HEK293 (cell line): Measurements from ENCODE around the gene ABTB2.

ENCODE experiments used
- CTCF ChIA-PET: fragments of 350-600 bp; formaldehyde crosslinking; extraction: SDS; loops from one replicate; lab custom pipeline; 2021; ENCODE audit warnings: antibody characterized with exemption; lab: Yijun Ruan, JAX
- POLR2A ChIA-PET: fragments of 300-600 bp; formaldehyde crosslinking; extraction: SDS; loops from one replicate; lab custom pipeline; 2020; ENCODE audit warnings: antibody characterized with exemption, inconsistent platforms; lab: Yijun Ruan, JAX
- H3K27ac ChIP-seq: fragments of 200-500 bp; sonication (Bioruptor generic); 2 replicates; pipeline ENCODE4 v1.5.1; 2014; ENCODE audit warnings: low read depth, low read length, control low read depth, inconsistent platforms; ENCODE audit errors: extremely low read depth
- H3K36me3 ChIP-seq, 2 experiments: fragments of 200-500 bp in 1 of 2; sonication (Bioruptor generic) in 1 of 2; 1 replicate in 1 of 2; 2 replicates in 1 of 2; pipeline ENCODE4 v1.5.1; 2014 to 2017; ENCODE audit warnings: inconsistent platforms in 2 of 2, low read length in 2 of 2; ENCODE audit not compliant: control insufficient read depth in 2 of 2, insufficient read depth in 1 of 2
- H3K4me1 ChIP-seq: fragments of 200-500 bp; sonication (Bioruptor generic); 2 replicates; pipeline ENCODE4 v1.5.1; 2014; ENCODE audit warnings: mild to moderate bottlenecking, low read length, inconsistent platforms; ENCODE audit not compliant: control insufficient read depth, insufficient read depth
- H3K4me3 ChIP-seq: 2 replicates; pipeline ENCODE4 v1.5.1; 2011; ENCODE audit warnings: low read depth, mild to moderate bottlenecking, control low read depth, low read length, moderate library complexity
- H3K9me3 ChIP-seq: fragments of 200-500 bp; sonication (Bioruptor generic); 2 replicates; pipeline ENCODE4 v1.5.1; 2014; ENCODE audit warnings: low read depth, low read length, inconsistent platforms; ENCODE audit not compliant: control insufficient read depth, insufficient read depth
- BCL11A ChIP-seq: fragments of 450-650 bp; formaldehyde crosslinking; IDR thresholded peaks from 2 replicates; pipeline ENCODE4 v1.5.1; 2016; ENCODE audit warnings: low read depth, missing biosample characterization, missing genetic modification characterization
- EGR2 ChIP-seq: fragments of 450-650 bp; formaldehyde crosslinking; IDR thresholded peaks from 2 replicates; pipeline ENCODE4 v1.5.1; 2016; ENCODE audit warnings: low read depth, missing biosample characterization, missing genetic modification characterization
- GLIS2 ChIP-seq: fragments of 450-650 bp; formaldehyde crosslinking; IDR thresholded peaks from 2 replicates; pipeline ENCODE4 v1.5.1; 2016; ENCODE audit warnings: missing biosample characterization, missing genetic modification characterization
- HOXA7 ChIP-seq: sonication (generic); formaldehyde crosslinking; IDR thresholded peaks from 2 replicates; pipeline ENCODE4 v1.8.1; 2022; ENCODE audit warnings: missing genetic modification reagents, borderline replicate concordance
- IKZF3 ChIP-seq: fragments of 450-650 bp; IDR thresholded peaks from 2 replicates; pipeline ENCODE4 v1.5.0; 2018; ENCODE audit warnings: missing biosample characterization, mild to moderate bottlenecking, missing genetic modification characterization, moderate library complexity
- KLF16 ChIP-seq: fragments of 450-650 bp; formaldehyde crosslinking; IDR thresholded peaks from 2 replicates; pipeline ENCODE4 v1.5.1; 2017; ENCODE audit warnings: missing biosample characterization, missing genetic modification characterization
- PATZ1 ChIP-seq: fragments of 450-650 bp; formaldehyde crosslinking; IDR thresholded peaks from 2 replicates; pipeline ENCODE4 v1.5.1; 2016; ENCODE audit warnings: missing biosample characterization, missing genetic modification characterization
- PRDM10 ChIP-seq: fragments of 450-650 bp; formaldehyde crosslinking; IDR thresholded peaks from 2 replicates; pipeline ENCODE4 v1.5.1; 2016; ENCODE audit warnings: missing biosample characterization, missing genetic modification characterization
- REPIN1 ChIP-seq: fragments of 450-650 bp; formaldehyde crosslinking; IDR thresholded peaks from 2 replicates; pipeline ENCODE4 v1.5.1; 2017; ENCODE audit warnings: missing biosample characterization, missing genetic modification characterization, low read depth
- TCF7L2 ChIP-seq: IDR thresholded peaks from 2 replicates; pipeline ENCODE4 v1.6.1; 2011; ENCODE audit warnings: low read depth, mild to moderate bottlenecking, inconsistent platforms, low read length, moderate library complexity, borderline replicate concordance
- ZBTB8A ChIP-seq: fragments of 450-650 bp; formaldehyde crosslinking; IDR thresholded peaks from 2 replicates; pipeline ENCODE4 v1.5.1; 2016; ENCODE audit warnings: missing biosample characterization, missing genetic modification characterization
- ZNF138 ChIP-seq: fragments of 450-650 bp; formaldehyde crosslinking; IDR thresholded peaks from 2 replicates; pipeline ENCODE4 v1.5.1; 2016; ENCODE audit warnings: missing biosample characterization, missing genetic modification characterization, borderline replicate concordance
- ZNF148 ChIP-seq: fragments of 450-650 bp; formaldehyde crosslinking; IDR thresholded peaks from 2 replicates; pipeline ENCODE4 v1.5.0; 2017; ENCODE audit warnings: missing biosample characterization, missing genetic modification characterization, borderline replicate concordance
- ZNF221 ChIP-seq: fragments of 450-650 bp; formaldehyde crosslinking; IDR thresholded peaks from 2 replicates; pipeline ENCODE4 v1.5.1; 2017; ENCODE audit warnings: missing biosample characterization, missing genetic modification characterization, borderline replicate concordance
- ZNF24 ChIP-seq: fragments of 450-650 bp; formaldehyde crosslinking; IDR thresholded peaks from 2 replicates; pipeline ENCODE4 v1.5.1; 2016; ENCODE audit warnings: missing biosample characterization, missing genetic modification characterization
- ZNF280D ChIP-seq: fragments of 450-650 bp; formaldehyde crosslinking; IDR thresholded peaks from 2 replicates; pipeline ENCODE4 v1.5.1; 2016; ENCODE audit warnings: missing biosample characterization, missing genetic modification characterization
- ZNF398 ChIP-seq: fragments of 450-650 bp; formaldehyde crosslinking; IDR thresholded peaks from 2 replicates; pipeline ENCODE4 v1.5.1; 2017; ENCODE audit warnings: missing biosample characterization, missing genetic modification characterization
- ZNF501 ChIP-seq: fragments of 450-650 bp; formaldehyde crosslinking; IDR thresholded peaks from 2 replicates; pipeline ENCODE4 v1.5.1; 2016; ENCODE audit warnings: missing biosample characterization, missing genetic modification characterization
- ZNF549 ChIP-seq: fragments of 450-650 bp; IDR thresholded peaks from 2 replicates; pipeline ENCODE4 v1.5.1; 2018; ENCODE audit warnings: missing biosample characterization, missing genetic modification characterization, mild to moderate bottlenecking, inconsistent platforms, moderate library complexity
- ZNF561 ChIP-seq: fragments of 450-650 bp; IDR thresholded peaks from 2 replicates; pipeline ENCODE4 v1.5.1; 2018; ENCODE audit warnings: missing biosample characterization, missing genetic modification characterization, borderline replicate concordance
- ZNF596 ChIP-seq: fragments of 450-650 bp; IDR thresholded peaks from 2 replicates; pipeline ENCODE4 v1.5.0; 2018; ENCODE audit warnings: missing biosample characterization, mild to moderate bottlenecking, missing genetic modification characterization, moderate library complexity
- ZNF626 ChIP-seq: fragments of 450-650 bp; sonication (Bioruptor Pico); formaldehyde crosslinking; IDR thresholded peaks from 2 replicates; pipeline ENCODE4 v1.5.1; 2018; ENCODE audit warnings: missing biosample characterization, missing genetic modification characterization, inconsistent platforms
- ZNF664 ChIP-seq: fragments of 450-650 bp; formaldehyde crosslinking; IDR thresholded peaks from 2 replicates; pipeline ENCODE4 v1.5.1; 2016; ENCODE audit warnings: missing biosample characterization, missing genetic modification characterization
- ZNF785 ChIP-seq: fragments of 450-650 bp; formaldehyde crosslinking; IDR thresholded peaks from 2 replicates; pipeline ENCODE4 v1.5.1; 2016; ENCODE audit warnings: missing biosample characterization, missing genetic modification characterization
- ZNF837 ChIP-seq: fragments of 450-650 bp; formaldehyde crosslinking; IDR thresholded peaks from 2 replicates; pipeline ENCODE4 v1.5.1; 2016; ENCODE audit warnings: missing biosample characterization, missing genetic modification characterization

ABTB2 gene

GRCh38 chr11:34358258-34358727 is 483 bp upstream of the ABTB2 start:
- Histone ChIP-seq H3K27ac (peak overlapping the region; percentile 85), H3K4me3 (peak overlapping the region; percentile 57), H3K36me3 (no peaks in the 10 kb centered on the region), H3K9me3 (no peaks in the 10 kb centered on the region), H3K4me1 (peaks cover 3% of the 10 kb centered on the region; the same call in 1 of the 2 replicates)
- ChIA-PET POLR2A (interaction anchor here (0.6 to 4.1 kb wide), 32 partner anchors 12 to 1318 kb away, joined by 3 to 65 read pairs (median 4); partner anchors contain the start of genes CAPRIN1, CAT and NAT10), CTCF (interaction anchor here (0.7 to 2.5 kb wide), 12 partner anchors 98 to 498 kb away, joined by 3 to 25 read pairs (median 4); no protein-coding TSS in a partner anchor)
- TF ChIP-seq EGR2 (tag by site-specific recombination) = no peak
- no peak for TF ChIP-seq ZNF596 (tag by site-specific recombination)
- TF ChIP-seq ZNF785 = no peak
- no peak for TF ChIP-seq ZNF138 (tag by site-specific recombination)
- TF ChIP-seq GLIS2 (tag by site-specific recombination) = peak; percentile 53
- 0 out of 2 replicates have a peak, but pooled peaks have one; percentile 34 for TF ChIP-seq TCF7L2
- peak; percentile 61 for TF ChIP-seq IKZF3 (tag by site-specific recombination)
- peak; percentile 31; the same call in 1 of the 2 replicates for TF ChIP-seq ZNF561 (tag by site-specific recombination)
- TF ChIP-seq ZNF626 (tag by site-specific recombination) = no peak
- peak; percentile 94 for TF ChIP-seq ZBTB8A
- no peak for TF ChIP-seq ZNF837 (tag by site-specific recombination)
- no peak for TF ChIP-seq REPIN1 (tag by site-specific recombination)
- no peak for TF ChIP-seq ZNF501 (tag by site-specific recombination)
- TF ChIP-seq ZNF549 (tag by site-specific recombination) = no peak
- no peak for TF ChIP-seq ZNF221 (tag by site-specific recombination)
- TF ChIP-seq BCL11A = no peak
- no peak for TF ChIP-seq ZNF280D (tag by site-specific recombination)
- no peak for TF ChIP-seq HOXA7 (CRISPR knock-in tag)
- peak; percentile 52 for TF ChIP-seq PRDM10 (tag by site-specific recombination)
- no peak for TF ChIP-seq ZNF148 (tag by site-specific recombination)
- peak; percentile 83 for TF ChIP-seq ZNF398 (tag by site-specific recombination)
- no peak for TF ChIP-seq ZNF664 (tag by site-specific recombination)
- TF ChIP-seq KLF16 (tag by site-specific recombination) = peak; percentile 19; the same call in 1 of the 2 replicates
- TF ChIP-seq PATZ1 (tag by site-specific recombination) = peak; percentile 66; the same call in 1 of the 2 replicates
- TF ChIP-seq ZNF24 (tag by site-specific recombination) = no peak
